ENCODE results near the gene COQ4.

- no peak for TF ChIP-seq CTCF (IDR thresholded peaks at IDR 0.05)
- TF ChIP-seq POLR2A (IDR thresholded peaks at IDR 0.05) = no peak
- TF ChIP-seq POLR2AphosphoS5 (IDR thresholded peaks at IDR 0.05; ENCODE audit: insufficient read depth in 1 of 2, low read depth in 1 of 2) = peak in 1 of 2 donors; percentile 52
These were observed 17.4 kb downstream of the COQ4 start, which contains the start of gene SLC27A4 for GRCh38 chr9:128339761-128340690.
